GM15510 (cell line): Measurements from ENCODE around the gene KIDINS220.
A peak's percentile ranks its signal among the peaks of the same experiment; 100 is the strongest.

Source experiments
- POLR2A ChIP-seq: IDR thresholded peaks from 3 replicates; pipeline ENCODE4 v1.6.1; 2011; ENCODE audit warnings: borderline replicate concordance; ENCODE audit not compliant: insufficient read length; ENCODE audit errors: extremely low read depth

Gene KIDINS220

GRCh38 chr2:8680822-8681760 lies 156.3 kb downstream of the KIDINS220 start:
- peak; percentile 29 for TF ChIP-seq POLR2A

- no peak for TF ChIP-seq POLR2A
Observed at GRCh38 chr2:8679827-8680731, 157.3 kb downstream of the KIDINS220 start.

DNA sequence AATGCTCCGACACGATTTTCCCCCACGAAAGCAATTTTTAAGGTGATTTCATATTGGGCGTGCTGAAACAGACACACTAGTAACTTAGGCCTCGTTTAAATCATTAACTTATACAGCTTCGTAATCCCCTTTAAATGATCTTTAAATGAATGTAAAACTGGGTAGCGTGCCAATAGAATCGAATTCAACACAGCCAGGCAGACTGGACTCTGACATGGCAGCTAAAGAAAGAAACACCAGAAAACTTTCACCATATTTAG lies 157.9 kb downstream of the KIDINS220 start:
- TF ChIP-seq POLR2A = no peak
